Smooth muscle cell (in vitro differentiated cells): ENCODE measurements around the gene SLTM. TPM values are rescaled to one million over a fixed set of nuclear protein-coding genes. Genes with fewer than 3 reads are reported as not detected.
A peak's percentile ranks its signal among the peaks of the same experiment; 100 is the strongest.
"Not testable (repeated sequence)": the region's sequence is repeated elsewhere in the genome, so short reads cannot be mapped to it uniquely, and the experiment has no call there.

Experiments used
- DNase-seq: peaks from one replicate; lab custom pipeline; 2025; ENCODE audit not compliant: unreplicated experiment; lab: John Stamatoyannopoulos, UW
- H2AFZ ChIP-seq: fragments of 200-600 bp; sonication (generic); 2 replicates; pipeline ENCODE4 v1.6.0; 2016; ENCODE audit warnings: antibody characterized with exemption, low read depth, mild to moderate bottlenecking
- H3F3A ChIP-seq: fragments of 200-600 bp; sonication (generic); 2 replicates; pipeline ENCODE4 v1.6.0; 2017; ENCODE audit warnings: antibody characterized with exemption, low read depth
- H3K27ac ChIP-seq: fragments of 200-600 bp; sonication (generic); 2 replicates; pipeline ENCODE4 v1.5.1; 2016; ENCODE audit warnings: low read depth, mild to moderate bottlenecking
- H3K27me3 ChIP-seq: fragments of 200-600 bp; sonication (generic); 2 replicates; pipeline ENCODE4 v1.6.1; 2016; ENCODE audit warnings: low read depth, mild to moderate bottlenecking
- H3K36me3 ChIP-seq: fragments of 200-600 bp; sonication (generic); 2 replicates; pipeline ENCODE4 v1.5.1; 2016; ENCODE audit warnings: low read depth
- H3K4me1 ChIP-seq: fragments of 200-600 bp; sonication (generic); 2 replicates; pipeline ENCODE4 v1.5.1; 2016; ENCODE audit warnings: low read depth
- H3K4me2 ChIP-seq: fragments of 200-600 bp; sonication (generic); 2 replicates; pipeline ENCODE4 v1.6.0; 2016; ENCODE audit warnings: mild to moderate bottlenecking
- H3K4me3 ChIP-seq: fragments of 200-600 bp; sonication (generic); 2 replicates; pipeline ENCODE4 v1.5.1; 2016; ENCODE audit warnings: mild to moderate bottlenecking
- H3K79me2 ChIP-seq: fragments of 200-600 bp; sonication (generic); 2 replicates; pipeline ENCODE4 v1.6.0; 2016; ENCODE audit warnings: low read depth, mild to moderate bottlenecking
- H3K9ac ChIP-seq: fragments of 200-600 bp; sonication (generic); 2 replicates; pipeline ENCODE4 v1.6.0; 2016; ENCODE audit warnings: low read depth
- H3K9me3 ChIP-seq: fragments of 200-600 bp; sonication (generic); replicated peaks from 2 replicates; pipeline ENCODE4 v1.5.1; 2016; ENCODE audit warnings: low read depth
- H4K20me1 ChIP-seq: fragments of 200-600 bp; sonication (generic); 2 replicates; pipeline ENCODE4 v1.6.0; 2016; ENCODE audit warnings: low read depth
- WGBS: methylation state at CpG from one replicate; pipeline ENCODE4 v1.1.7; 2016; ENCODE audit warnings: low lambda C conversion rate; 5-methylcytosine and 5-hydroxymethylcytosine counted together
- polyA plus RNA-seq: library from polyadenylated mRNA; unstranded; fragments of >200 nt; fragmentation: Nextera tagmentation; extraction: Ambion mirVana; gene quantifications from 2 replicates; pipeline ENCODE4 v1.2.1, GENCODE V29; 2016
- total RNA-seq: library from RNA; depleted of rRNA; stranded (reverse); fragments of >200 nt; gene quantifications from 2 replicates; pipeline ENCODE4 v1.2.3, GENCODE V29; 2014
- TF ChIP-seq, protein P1 (sequence below): fragments of 200-600 bp; sonication (generic); IDR thresholded peaks from 2 replicates; pipeline ENCODE4 v1.5.1; 2017; ENCODE audit warnings: borderline replicate concordance, mild to moderate bottlenecking, antibody characterized with exemption; ENCODE audit not compliant: insufficient read depth, poor library complexity, severe bottlenecking

SLTM gene
- total and polyA plus RNA-seq, 2 experiments from 2014 or later: 43.8 to 56.8 TPM

DNA sequence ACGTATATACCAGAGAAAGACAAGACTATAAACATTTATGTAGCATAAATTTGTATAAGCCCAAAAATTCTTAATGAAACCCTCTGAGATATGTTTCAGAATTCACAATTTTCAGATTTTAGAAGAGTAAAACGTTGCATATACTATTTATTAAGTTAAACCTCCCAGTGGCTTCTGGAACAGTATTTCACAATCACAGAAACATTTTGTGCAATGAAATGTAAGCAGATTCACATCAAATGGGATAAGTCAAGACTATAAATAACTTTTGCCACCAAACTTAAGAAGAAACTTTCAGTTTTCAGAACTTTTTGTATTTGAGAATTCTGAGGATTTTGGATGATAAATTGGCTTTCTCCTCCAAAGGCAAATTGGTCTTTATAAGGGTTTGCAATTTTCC lies 9.2 kb downstream of the SLTM start:
- Histone ChIP-seq H3K27ac (peak overlapping the region; percentile 25), H3K27me3 (no peaks in the 10 kb centered on the region), H3K4me1 (no peaks in the 10 kb centered on the region), H3K4me3 (no peak overlapping the region), H3K79me2 (peaks cover 94% of the 10 kb centered on the region), H3K36me3 (peaks cover 8% of the 10 kb centered on the region), H2AFZ (no peak overlapping the region), H3K9ac (no peak overlapping the region), H4K20me1 (peaks cover 70% of the 10 kb centered on the region), H3F3A (peaks cover 7% of the 10 kb centered on the region), H3K9me3 (no peaks in the 10 kb centered on the region), H3K4me2 (no peak overlapping the region)
- no peak for DNase-seq
- WGBS: 75% methylated on average over 2 of the region's 2 CpGs
- TF ChIP-seq, protein P1, sequence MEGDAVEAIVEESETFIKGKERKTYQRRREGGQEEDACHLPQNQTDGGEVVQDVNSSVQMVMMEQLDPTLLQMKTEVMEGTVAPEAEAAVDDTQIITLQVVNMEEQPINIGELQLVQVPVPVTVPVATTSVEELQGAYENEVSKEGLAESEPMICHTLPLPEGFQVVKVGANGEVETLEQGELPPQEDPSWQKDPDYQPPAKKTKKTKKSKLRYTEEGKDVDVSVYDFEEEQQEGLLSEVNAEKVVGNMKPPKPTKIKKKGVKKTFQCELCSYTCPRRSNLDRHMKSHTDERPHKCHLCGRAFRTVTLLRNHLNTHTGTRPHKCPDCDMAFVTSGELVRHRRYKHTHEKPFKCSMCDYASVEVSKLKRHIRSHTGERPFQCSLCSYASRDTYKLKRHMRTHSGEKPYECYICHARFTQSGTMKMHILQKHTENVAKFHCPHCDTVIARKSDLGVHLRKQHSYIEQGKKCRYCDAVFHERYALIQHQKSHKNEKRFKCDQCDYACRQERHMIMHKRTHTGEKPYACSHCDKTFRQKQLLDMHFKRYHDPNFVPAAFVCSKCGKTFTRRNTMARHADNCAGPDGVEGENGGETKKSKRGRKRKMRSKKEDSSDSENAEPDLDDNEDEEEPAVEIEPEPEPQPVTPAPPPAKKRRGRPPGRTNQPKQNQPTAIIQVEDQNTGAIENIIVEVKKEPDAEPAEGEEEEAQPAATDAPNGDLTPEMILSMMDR: no peak

DNA sequence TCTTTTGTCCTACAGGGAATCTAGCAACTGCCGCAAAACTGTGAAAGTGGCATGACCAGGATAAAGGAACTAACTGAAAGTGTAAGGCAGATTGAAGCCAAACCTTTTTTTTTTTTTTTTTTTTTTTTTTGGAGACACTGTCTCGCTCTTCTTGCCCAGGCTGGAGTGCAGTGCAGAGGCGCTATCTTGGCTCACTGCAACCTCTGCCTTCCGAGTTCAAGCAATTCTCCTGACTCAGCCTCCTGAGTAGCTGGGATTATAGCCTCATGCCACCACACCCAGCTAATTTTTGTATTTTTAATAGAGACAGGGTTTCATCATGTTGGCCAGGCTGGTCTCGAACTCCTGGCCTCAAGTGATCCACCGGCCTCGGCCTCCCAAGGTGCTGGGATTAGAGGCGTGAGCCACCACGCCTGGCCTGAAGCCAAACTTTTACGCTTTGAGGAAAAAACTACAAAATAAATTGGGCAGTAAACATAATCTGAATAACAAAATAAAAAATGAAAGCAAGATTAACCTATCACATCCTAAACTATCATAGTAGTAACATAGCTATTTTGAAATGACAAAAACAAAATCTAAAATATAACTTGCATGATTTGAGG lies 9.7 kb downstream of the SLTM start:
- no peak for DNase-seq
- H3K9ac ChIP-seq: no peak overlapping the region
- peaks cover 94% of the 10 kb centered on the region for H3K79me2 ChIP-seq
- H3K4me1 ChIP-seq: no peaks in the 10 kb centered on the region
- H3F3A ChIP-seq: peaks cover 7% of the 10 kb centered on the region
- H3K27me3 ChIP-seq: no peaks in the 10 kb centered on the region
- no peak overlapping the region for H2AFZ ChIP-seq
- TF ChIP-seq, protein P1: no peak
- peaks cover 75% of the 10 kb centered on the region for H4K20me1 ChIP-seq
- 90% methylated on average over 10 of the region's 10 CpGs for WGBS
- H3K36me3 ChIP-seq: peaks cover 8% of the 10 kb centered on the region
- peak overlapping the region; percentile 25 for H3K27ac ChIP-seq
- no peak overlapping the region for H3K4me2 ChIP-seq
- H3K9me3 ChIP-seq: no peaks in the 10 kb centered on the region
- H3K4me3 ChIP-seq: no peak overlapping the region

DNA sequence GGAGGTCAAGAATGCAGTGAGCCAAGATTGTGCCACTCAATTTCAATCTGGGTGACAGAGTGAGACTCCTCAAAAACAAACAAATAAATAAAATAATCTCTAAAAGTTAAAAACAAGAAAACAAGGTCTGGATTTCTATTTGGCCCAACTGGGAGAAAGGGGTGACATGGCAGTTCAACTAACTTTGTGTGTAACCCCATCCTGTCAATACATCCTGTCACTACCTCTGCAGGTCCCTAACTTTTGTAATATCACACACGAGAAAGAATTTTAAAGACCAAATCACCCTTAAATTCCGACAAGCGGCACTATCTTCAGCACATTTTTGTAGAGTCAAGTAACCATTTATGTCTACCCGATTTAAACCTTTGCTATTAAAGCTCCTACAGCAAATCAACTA lies 10.2 kb downstream of the SLTM start:
- H3K79me2 ChIP-seq: peaks cover 90% of the 10 kb centered on the region
- no peak for DNase-seq
- H2AFZ ChIP-seq: no peak overlapping the region
- no peak overlapping the region for H3K9ac ChIP-seq
- no peak overlapping the region for H3K4me2 ChIP-seq
- H4K20me1 ChIP-seq: peaks cover 80% of the 10 kb centered on the region
- H3K27me3 ChIP-seq: no peaks in the 10 kb centered on the region
- H3K4me1 ChIP-seq: no peaks in the 10 kb centered on the region
- 95% methylated on average over 4 of the region's 4 CpGs for WGBS
- H3K27ac ChIP-seq: no peak overlapping the region
- TF ChIP-seq, protein P1: no peak
- peaks cover 8% of the 10 kb centered on the region for H3K36me3 ChIP-seq
- H3K4me3 ChIP-seq: no peak overlapping the region
- no peaks in the 10 kb centered on the region for H3K9me3 ChIP-seq
- H3F3A ChIP-seq: peaks cover 7% of the 10 kb centered on the region

DNA sequence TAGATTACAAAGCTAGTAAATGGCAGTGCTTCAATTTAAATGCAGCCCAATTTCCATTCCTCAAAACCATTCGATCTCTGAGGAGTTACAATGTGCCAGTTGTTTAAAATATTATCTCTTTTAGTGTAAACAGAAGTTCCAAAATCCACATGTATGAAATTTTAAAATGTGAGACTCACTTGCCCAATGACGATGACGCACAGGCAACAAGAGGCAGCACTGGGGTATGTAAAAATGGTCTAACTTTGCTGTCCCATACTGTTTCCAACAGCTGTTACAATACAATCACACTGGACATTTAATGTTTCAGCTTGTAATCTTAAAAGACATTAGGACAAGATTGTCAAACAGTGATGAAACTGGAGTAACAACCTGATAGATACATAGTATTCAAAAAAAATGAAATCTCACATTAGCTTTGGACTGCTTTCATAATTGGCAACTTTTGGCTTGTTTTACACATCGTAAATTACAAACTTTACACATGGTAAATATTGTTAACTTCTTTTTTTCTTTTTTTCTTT lies 12.2 kb downstream of the SLTM start:
- Histone ChIP-seq H2AFZ (no peak overlapping the region), H3K27ac (no peak overlapping the region), H3K4me1 (no peaks in the 10 kb centered on the region), H3K4me2 (no peak overlapping the region), H3K9ac (no peak overlapping the region), H3F3A (peaks cover 7% of the 10 kb centered on the region), H4K20me1 (peaks cover 88% of the 10 kb centered on the region), H3K36me3 (peaks cover 7% of the 10 kb centered on the region), H3K27me3 (no peaks in the 10 kb centered on the region), H3K9me3 (no peaks in the 10 kb centered on the region), H3K79me2 (peaks cover 90% of the 10 kb centered on the region), H3K4me3 (no peak overlapping the region)
- TF ChIP-seq, protein P1: no peak
- no peak for DNase-seq
- 91% methylated on average over 4 of the region's 4 CpGs for WGBS

DNA sequence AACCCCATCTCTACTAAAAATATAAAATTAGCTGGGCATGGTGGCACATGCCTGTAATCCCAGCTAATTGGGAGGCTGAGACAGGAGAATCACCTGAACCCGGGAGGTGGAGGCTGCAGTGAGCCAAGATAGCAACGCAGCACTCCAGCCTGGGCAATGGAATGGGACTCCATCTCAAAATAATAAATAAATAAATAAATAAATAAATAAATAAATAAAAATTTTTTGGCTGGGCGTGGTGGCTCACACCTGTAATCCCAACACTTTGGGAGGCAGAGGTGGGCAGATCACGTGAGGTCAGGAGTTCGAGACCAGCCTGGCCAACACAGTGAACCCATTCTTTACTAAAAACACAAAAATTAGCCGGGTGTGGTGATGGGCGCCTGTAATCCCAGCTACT lies 13.0 kb downstream of the SLTM start:
- not testable (repeated sequence) for H3K36me3 ChIP-seq, H2AFZ ChIP-seq, H3K27ac ChIP-seq, H3K4me2 ChIP-seq, H3K9ac ChIP-seq, DNase-seq, H3K9me3 ChIP-seq, H3K4me3 ChIP-seq, H3K27me3 ChIP-seq, H3K4me1 ChIP-seq, H3F3A ChIP-seq
- Histone ChIP-seq H4K20me1 (peaks cover 88% of the 10 kb centered on the region), H3K79me2 (peaks cover 81% of the 10 kb centered on the region)
- 91% methylated on average over 7 of the region's 7 CpGs for WGBS
